Measurements from ENCODE around the gene PSAPL1.

DNA sequence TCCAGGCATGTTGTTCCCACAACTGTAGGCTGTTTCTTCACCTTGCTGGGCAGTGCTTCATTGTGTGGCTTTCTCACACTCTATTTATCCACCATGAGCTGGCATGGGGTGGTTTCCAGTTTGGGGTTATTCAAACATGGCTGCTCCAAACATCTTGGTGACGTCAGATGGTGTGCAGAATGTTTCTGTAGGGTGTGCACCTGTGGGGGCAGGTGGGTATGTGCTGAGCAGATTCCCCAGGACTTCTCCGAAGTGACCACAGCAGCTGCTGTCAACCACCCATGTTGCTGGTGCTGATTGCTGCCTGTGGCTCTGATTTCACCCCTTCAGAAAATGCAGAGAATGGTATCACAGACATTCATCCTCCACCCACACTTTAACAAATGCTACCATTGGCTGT lies 5.0 kb upstream of the PSAPL1 start:
- no peak for TF ChIP-seq CHD2 (IDR thresholded peaks at IDR 0.05; ENCODE audit: low read depth, low read length)
- TF ChIP-seq TCF7 (IDR thresholded peaks at IDR 0.05; ENCODE audit: borderline replicate concordance): no peak
- TF ChIP-seq ZNF644 (tag; IDR thresholded peaks at IDR 0.05; ENCODE audit: low read depth): no peak
- TF ChIP-seq ZC3H4 (CRISPR knock-in tag; IDR thresholded peaks at IDR 0.05; ENCODE audit: borderline replicate concordance): no peak
- no peak for TF ChIP-seq ZNF24 (IDR thresholded peaks at IDR 0.05)
- no peak for TF ChIP-seq KDM4B (IDR thresholded peaks at IDR 0.05; ENCODE audit: borderline replicate concordance in 2 of 2, low read depth in 1 of 2)
- TF ChIP-seq ZNF77 (CRISPR knock-in tag; IDR thresholded peaks at IDR 0.05): no peak
- TF ChIP-seq, protein P1, sequence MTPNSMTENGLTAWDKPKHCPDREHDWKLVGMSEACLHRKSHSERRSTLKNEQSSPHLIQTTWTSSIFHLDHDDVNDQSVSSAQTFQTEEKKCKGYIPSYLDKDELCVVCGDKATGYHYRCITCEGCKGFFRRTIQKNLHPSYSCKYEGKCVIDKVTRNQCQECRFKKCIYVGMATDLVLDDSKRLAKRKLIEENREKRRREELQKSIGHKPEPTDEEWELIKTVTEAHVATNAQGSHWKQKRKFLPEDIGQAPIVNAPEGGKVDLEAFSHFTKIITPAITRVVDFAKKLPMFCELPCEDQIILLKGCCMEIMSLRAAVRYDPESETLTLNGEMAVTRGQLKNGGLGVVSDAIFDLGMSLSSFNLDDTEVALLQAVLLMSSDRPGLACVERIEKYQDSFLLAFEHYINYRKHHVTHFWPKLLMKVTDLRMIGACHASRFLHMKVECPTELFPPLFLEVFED (CRISPR knock-in tag; conservative IDR thresholded peaks at IDR 0.05): no peak
- TF ChIP-seq EGR1 (conservative IDR thresholded peaks at IDR 0.05): no peak
- no peak for TF ChIP-seq MED1 (CRISPR knock-in tag; IDR thresholded peaks at IDR 0.05; ENCODE audit: borderline replicate concordance)
- TF ChIP-seq MAFF (IDR thresholded peaks at IDR 0.05; ENCODE audit: low read length): no peak
- no peak for TF ChIP-seq HDAC2 (IDR thresholded peaks at IDR 0.05)
- no peak for TF ChIP-seq SPI1 (IDR thresholded peaks at IDR 0.05; ENCODE audit: borderline replicate concordance, low read depth, low read length)
- TF ChIP-seq, protein P2, sequence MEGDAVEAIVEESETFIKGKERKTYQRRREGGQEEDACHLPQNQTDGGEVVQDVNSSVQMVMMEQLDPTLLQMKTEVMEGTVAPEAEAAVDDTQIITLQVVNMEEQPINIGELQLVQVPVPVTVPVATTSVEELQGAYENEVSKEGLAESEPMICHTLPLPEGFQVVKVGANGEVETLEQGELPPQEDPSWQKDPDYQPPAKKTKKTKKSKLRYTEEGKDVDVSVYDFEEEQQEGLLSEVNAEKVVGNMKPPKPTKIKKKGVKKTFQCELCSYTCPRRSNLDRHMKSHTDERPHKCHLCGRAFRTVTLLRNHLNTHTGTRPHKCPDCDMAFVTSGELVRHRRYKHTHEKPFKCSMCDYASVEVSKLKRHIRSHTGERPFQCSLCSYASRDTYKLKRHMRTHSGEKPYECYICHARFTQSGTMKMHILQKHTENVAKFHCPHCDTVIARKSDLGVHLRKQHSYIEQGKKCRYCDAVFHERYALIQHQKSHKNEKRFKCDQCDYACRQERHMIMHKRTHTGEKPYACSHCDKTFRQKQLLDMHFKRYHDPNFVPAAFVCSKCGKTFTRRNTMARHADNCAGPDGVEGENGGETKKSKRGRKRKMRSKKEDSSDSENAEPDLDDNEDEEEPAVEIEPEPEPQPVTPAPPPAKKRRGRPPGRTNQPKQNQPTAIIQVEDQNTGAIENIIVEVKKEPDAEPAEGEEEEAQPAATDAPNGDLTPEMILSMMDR (IDR thresholded peaks at IDR 0.05 in 2 of 3, conservative IDR thresholded peaks at IDR 0.05 in 1 of 3; ENCODE audit: insufficient read depth in 2 of 3, low read depth in 1 of 3, low read length in 3 of 3): no peak
